Skeletal muscle cell (primary cell): ENCODE data around the gene DIO3.
A peak's percentile ranks its signal among the peaks of the same experiment; 100 is the strongest.

Experiments
- DNase-seq: peaks from one replicate; pipeline ENCODE4 v3.0.0-alpha.2; 2010; ENCODE audit warnings: low read depth
- H3K4me3 ChIP-seq: 2 replicates; pipeline ENCODE4 v1.5.1; 2011; ENCODE audit warnings: low read depth, mild to moderate bottlenecking, control low read depth, low read length, moderate library complexity

Gene DIO3

DNA sequence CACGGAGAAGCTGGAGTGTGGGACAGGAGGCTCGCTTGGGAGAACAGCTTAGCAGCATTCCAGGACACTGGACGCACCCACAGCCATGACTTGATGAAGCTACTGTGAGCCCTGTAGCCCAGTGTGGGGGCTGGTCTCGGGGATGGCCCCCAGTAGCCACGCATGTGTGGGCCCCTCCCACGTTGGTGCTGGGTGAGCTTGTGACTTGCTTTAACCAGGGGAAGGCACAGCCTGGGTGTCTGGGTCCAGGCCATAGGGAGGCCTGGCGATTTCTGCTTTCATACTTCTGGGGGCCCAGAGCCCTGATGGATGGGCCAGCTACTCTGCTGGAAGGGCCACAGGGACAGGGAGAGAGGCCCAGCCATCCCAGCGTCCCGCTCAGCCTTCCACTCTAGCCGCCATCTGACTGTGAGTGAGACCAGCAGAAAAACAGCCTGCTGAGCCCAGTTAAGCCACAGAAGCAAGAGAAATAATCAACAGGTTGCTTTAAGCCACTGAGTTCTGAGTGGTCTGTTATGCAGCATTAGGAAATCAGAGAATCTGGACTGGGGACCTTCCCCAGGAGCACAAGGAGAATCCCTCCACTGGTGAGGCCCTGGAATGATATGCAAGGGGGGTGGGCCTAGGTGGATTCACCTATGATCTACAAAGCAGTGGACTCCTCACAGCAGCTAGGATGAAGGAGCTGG is 16.1 kb downstream of the DIO3 start:
- no peak overlapping the region for H3K4me3 ChIP-seq
- no peak for DNase-seq

DNA sequence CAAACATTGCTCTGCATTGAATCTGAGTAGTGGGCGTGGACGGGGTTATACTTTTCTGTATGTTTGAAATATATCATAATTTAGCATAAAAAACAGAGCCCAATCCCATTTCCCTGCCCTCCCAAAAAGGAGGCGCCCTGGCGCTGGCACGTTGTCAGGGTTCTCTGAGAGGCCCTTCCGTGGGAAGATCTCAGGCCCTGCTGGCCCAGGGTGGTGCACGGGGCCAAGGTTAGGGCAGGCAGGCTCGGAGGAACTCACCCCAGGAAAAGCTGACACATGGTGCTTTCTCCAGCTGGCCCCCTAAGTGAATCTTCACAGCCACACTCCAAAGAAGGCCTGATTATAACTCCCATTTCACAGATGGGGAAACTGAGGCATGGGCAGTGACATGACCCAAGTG is 17.2 kb downstream of the DIO3 start:
- no peak for DNase-seq
- H3K4me3 ChIP-seq, result no peak overlapping the region

DNA sequence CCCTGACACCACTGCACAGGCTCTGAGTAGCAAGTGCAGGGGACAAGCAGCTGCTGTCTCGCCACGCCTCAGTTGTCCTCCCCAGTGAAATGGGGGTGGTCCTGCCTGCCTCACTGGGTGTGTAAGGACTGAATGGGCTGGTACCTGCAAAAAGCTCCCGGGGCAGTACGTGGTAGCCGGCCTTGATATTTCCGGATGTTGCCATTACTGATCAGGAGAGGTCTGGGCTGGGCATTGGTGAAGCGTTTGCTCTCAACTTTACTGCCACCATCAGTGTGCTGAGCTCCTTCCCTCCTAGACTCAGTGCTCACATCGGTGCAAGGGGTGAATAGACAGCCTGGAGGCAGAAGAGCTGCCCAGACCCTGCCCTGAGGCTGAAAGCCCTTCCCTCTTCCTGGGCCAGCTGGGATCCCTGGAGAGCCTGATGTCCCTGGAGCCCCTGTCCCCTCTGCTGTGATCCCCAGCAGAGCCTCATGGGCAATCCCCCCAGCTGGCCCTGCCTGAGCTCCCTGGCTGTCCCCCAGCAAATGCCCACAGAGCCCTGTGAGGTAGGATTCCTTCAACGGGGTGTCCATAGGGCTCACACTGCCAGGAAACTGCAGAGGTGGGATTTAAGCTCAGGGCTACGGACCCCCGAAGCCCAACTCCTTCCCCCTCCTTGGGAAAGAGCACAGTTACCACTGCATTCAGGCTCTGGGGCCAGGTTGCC is 18.2 kb downstream of the DIO3 start:
- no peak for DNase-seq

DNA sequence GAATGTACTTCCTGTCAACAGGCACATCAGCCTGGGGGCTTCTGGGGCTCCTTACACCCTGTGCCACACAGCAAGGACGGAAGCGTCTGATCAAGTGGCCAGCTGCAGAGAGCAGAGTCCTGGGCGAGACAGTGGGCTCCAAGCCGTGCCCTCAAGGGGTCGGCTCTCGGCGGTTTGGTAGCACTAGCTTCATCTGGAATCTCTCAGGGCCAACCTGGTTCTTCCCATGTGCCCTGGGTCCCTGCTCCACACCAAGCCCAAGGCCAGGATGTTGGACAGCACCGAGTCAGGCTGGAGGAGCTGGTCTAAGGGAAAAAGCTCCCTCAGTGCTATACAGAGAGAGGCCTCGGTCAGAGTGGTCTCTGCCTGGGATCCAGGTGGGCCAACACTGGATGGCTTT is 20.5 kb downstream of the DIO3 start:
- DNase-seq, result no peak
- H3K4me3 ChIP-seq, result no peak overlapping the region

More for the DNA sequence above, 18.2 kb downstream of the DIO3 start:
- no peak overlapping the region for H3K4me3 ChIP-seq

DNA sequence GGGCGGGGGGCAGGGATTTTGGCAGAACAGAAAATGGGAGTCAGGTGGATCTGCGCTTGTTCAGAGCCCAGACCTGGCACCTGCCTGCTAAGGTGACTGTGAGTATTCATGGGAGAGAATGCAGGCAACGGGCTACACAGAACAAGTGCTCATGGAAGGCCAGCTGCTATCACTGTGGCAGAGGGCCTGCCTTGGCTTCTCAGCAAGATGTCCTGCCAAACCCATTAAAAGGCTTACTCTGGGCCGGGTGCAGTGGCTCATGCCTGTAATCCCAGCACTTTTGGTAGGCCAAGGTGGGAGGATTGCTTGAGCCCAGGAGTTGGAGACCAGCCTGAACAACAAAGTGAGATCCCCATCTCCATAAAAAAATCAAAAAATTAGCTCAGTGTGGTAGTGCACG is 21.0 kb downstream of the DIO3 start:
- H3K4me3 ChIP-seq, result no peak overlapping the region
- no peak for DNase-seq

DNA sequence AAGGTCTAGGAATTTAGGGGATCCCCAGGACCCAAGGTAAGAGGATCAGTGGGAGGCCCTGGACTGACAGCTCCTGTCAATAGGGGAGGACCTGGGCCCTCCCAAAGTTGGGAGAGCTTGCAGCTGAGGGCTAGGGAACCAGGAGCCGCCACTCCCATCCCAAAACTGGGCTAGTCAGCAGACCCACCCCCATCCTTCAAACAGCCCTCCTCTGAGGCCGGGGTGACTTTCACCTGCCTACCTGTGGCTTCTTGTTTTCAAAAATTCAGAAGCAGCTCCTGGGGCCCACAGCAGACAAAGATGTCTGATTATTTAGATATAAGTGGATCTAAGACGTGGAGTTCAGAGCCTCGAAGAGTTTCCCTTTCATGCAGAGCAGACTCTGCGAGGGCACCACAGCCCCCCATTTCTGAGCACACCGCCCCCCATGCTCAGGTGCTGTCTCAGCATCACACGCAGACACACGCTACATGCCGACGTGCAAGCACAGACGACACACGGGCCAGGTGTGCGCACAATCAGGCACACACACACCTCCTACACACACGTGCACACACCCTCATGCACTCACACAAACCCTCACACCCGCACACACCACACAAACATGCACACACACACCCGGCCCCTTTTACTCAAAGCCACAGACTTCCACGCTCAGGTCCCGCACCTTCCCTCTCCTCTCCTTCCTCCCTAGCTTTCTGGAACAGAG is 21.9 kb downstream of the DIO3 start:
- no peak overlapping the region for H3K4me3 ChIP-seq

DNA sequence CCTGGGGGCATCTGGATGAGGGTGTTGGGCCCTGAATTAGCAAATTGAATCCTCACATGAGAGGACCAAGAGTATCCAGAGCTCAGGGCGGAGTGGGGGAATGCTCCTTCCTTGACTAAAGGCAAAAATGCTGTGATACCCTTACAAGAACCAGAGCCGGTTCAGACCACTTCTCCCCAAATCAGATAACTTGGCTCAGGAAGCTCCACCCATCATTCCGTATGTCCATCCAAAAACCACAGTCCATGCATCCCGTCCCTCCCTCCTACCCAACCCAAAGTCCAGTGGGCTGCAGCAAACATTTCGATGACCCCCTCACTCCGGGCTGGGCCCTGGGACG is 22.4 kb downstream of the DIO3 start:
- no peak overlapping the region for H3K4me3 ChIP-seq
- DNase-seq, result no peak

More for the DNA sequence above, 21.9 kb downstream of the DIO3 start:
- no peak for DNase-seq

DNA sequence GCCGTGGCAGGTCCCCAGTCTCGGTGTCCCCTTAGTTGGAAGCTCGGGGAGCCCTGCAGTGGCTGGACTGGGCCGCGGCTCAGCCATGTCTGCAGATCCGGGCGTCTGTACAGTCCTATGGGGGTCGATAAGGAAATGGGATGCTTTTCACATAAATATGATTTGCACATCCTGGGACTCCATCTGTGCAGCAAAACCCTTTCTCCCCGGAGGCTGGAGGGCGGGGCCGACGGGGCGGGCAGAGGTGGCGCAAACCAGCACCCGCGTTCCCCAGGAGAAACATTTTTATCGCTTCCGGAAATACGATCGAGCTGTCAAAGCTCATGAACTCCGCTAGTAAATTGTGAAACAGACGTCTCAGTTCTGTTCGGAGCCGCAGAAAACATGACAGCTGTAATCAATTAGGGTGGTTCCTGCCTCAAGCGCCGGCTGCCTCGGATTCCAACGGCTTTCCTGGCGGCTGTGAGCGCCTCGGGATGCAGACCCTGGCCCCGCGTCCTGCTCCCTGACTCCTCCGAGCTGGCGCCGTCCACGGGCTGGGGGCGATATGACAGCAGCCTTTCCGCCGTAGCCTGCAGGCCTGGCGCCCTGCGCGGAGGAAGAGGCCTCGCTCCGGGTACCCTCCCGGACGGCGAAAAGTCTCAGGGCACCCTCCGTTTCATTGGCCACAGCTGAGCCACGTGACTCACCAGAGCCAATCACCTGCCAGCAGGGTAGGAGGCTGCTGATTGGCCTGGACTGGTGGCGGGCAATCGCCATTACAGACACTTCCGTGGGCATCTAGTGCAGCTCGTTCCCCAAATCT is 23.0 kb downstream of the DIO3 start:
- peak overlapping the region; percentile 23 for H3K4me3 ChIP-seq
- peak; percentile 8 for DNase-seq

DNA sequence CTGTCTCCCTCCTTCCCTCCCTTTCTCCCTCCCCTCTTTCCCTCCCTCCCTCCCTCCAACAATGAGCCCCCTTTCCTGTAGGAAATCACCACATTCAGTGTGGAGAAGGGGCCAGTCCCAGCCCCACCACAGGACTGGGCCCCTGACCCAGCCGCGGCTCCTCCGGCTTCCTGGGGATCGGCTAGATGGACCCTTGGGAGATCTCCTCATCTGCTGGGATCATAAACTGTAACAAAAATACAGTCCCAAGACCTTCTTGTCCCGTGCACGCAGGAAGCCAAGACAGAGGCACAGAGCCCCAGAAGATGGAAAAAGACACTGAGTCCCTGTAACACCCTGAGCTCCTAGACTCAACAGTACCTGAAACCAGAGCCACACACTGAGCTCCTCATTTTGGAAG is 23.9 kb downstream of the DIO3 start:
- H3K4me3 ChIP-seq, result no peak overlapping the region
- DNase-seq, result no peak

DNA sequence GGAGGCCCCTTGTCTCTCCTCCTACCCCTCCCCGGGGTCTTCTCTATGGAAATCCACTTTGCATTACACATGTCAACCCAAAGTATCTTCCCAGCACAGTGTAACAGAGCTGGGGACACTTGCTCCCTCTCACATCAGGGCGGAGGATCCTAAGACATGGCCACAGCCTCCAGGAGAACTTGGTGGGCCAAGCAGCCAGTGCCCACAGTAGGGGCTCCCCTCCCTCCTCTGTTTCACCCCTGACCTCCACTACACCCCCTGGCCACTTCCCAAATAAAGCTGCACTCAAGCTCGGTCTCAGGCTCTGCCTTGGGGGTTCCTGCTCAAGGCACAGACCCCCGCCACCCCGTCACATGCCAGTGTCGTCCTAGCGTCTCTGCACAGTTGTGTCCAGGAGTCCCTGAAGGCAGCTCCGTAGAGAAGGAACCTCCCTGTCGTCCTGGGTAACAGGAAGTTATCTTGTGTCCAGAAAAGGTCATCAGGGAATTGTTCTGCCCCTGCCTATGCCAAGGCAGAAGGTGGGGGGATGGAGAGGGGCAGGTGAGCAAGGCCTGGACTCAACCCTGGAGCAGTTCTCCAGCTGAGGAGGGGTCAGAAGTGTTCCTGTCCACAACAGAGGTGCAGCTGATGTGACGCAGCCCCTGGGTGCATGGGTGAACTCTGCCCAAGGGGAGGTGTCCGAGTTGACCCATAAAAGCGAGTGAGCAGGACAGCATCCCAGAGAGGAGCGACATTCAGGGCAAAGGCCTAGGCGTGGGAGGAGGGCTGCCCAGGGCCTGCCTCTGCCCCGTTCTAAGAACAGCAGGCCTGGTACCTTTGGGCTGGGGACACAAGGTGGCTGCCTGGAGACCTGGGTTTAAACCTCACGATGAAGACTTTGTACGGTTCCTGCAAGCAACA is 25.5 kb downstream of the DIO3 start:
- no peak overlapping the region for H3K4me3 ChIP-seq
- DNase-seq, result no peak

DNA sequence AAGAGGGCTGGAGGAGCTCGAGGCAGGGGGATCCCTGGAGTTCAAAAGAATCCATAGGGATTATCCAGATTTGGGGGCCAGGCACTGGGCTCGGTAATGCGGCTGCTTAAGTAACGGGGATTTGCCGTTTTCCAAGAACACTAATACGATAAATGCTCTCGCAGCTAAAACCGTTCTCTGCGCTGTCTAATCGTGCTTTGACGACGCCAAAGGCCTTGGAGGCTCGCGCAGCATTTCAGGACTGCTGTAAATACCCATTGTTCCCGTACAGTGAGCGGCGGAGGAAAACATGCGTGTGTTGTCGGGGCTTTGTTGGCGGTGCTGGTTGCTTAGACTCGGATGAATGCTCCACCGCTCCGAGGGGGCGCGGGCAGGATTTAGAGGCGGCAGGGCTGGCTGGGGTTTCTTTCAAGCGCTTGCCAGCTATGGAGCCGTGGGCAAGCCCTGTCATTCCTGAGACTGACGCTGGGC is 26.2 kb downstream of the DIO3 start:
- no peak for DNase-seq
- no peak overlapping the region for H3K4me3 ChIP-seq

DNA sequence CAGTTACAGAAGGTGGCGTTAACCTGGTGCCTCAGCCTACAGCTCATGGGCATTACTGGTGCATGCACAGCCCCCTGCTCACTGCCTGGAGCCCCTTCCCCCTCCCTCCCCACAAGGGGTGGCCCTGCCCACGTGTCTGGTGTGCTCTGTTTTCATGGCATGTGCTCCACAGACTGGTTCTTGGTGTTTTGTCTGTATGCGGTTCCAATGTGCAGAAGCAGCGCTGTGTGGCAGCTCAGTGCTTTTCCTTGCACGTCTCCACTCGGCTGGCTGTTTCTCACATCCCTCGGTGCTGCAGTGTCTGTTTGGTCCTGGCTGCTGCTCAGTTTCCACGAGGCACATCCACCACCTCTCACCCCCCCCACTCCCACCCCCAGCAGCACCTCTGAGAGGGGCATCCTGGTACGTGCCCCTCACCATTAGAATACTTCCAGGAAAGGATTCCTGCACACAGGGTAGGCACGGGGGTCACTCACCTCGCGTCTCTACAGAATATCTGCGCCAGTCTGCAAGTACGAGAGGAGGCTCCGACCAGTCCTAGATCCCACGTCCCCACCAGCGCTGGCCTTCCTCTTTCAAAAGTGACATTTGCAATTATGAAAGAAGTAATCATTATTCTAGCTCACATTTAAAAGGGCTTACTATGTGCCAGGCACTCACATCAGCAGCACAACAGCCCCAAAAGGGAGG is 27.1 kb downstream of the DIO3 start:
- no peak for DNase-seq

DNA sequence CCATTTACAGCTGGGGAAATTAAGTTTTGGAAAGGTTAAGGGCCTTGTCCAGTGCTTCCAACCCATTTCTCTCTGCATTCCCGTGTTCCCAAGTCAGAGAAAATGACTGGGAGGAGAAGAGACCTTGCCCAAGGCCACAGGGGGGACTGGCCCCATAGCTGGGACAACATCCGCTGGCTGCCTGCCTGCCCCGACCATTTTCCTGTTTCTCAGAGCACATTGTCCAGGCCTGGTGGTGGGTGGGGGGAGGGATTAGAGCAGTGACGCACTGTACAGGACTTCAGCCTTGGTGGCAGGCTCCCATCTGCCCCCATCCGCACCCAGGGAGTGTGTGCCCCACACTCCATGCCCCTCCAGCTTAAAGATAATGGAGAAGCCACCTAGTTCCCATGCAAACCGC is 27.7 kb downstream of the DIO3 start:
- DNase-seq, result no peak
- H3K4me3 ChIP-seq, result no peak overlapping the region

More for the DNA sequence above, 27.1 kb downstream of the DIO3 start:
- H3K4me3 ChIP-seq, result no peak overlapping the region

DNA sequence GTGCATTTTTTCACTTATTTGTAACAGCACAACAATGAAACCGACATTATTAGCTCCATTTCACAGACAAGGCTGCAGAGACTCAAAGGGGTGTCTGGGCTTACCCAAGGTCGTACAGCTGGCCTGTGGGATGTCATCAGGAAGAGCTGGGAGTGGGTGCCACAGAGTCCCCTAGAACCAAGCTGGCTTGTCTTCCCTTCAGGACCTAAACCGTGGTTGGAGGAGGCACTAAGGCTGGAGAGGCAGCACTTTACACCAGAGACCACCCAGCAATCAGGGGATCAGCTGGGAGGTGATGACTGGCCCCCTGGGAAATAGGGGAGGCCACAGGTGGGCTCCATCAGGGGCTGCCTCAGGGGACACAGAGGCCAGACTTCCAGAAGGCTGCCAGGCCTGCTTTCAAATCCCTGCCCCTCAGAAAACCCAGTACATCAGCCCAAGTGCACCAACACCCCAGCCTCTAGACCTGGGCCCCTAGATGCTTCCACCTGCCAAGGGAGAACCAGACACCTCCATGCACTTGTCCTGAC is 28.3 kb downstream of the DIO3 start:
- H3K4me3 ChIP-seq, result no peak overlapping the region
- DNase-seq, result no peak

DNA sequence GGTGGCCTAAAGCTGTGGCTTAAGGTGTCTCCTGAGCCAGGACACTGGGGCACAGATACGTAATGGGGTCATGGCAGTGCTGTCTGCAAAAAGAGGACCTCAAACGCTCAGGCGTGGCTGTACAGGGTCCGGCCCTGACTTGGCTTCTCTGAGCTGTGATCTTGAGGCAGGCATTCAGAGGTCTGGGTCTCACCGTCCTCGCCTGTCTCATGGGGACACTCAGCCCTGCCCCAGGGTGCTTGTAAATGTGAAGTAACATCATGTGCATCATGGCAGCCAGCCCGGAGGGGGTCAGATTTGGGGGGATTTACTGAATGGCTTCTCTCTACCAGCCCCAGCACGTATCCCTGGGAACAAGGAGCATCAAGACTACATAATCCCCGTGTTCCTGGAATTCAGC is 28.8 kb downstream of the DIO3 start:
- DNase-seq, result no peak
- no peak overlapping the region for H3K4me3 ChIP-seq

DNA sequence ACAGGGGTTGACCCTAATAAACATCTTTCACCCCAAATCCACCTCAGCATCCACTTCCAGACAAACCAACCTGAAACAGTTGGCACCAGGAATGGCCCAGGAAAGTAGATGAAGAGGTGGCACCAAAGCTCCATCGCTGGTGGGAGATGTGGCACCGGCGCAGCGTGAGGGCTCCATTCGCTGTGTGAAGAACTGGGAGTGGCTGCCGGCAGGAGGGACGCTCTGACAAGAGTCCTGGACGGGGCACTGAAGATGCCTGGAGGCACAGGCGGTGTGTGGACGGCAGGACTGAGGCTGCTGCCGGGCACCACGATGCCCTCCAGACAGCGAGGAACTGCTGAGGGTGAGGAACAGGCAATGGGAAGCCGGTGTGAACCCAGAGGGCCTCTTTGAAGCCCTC is 29.3 kb downstream of the DIO3 start:
- no peak for DNase-seq

DNA sequence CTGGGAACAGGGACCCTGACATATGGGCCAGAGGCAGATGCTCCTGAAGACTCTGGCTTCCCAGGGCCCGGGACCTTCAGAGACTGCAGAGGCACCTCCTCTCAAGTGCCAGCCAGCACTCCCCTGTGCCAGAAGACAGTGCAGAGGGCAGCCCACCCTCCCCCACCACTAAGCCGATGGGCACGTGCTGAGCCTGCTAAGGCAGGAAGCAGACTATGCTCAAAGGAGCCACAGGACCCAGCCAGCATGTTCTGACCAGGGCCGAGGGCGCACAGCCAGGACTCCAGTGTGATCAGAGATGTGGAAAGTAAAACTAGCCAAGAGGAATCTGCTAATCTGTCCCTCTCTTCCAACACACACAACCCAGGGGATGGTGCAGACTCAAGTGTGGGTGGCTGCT is 29.8 kb downstream of the DIO3 start:
- no peak overlapping the region for H3K4me3 ChIP-seq
- DNase-seq, result no peak

More for the DNA sequence above, 29.3 kb downstream of the DIO3 start:
- H3K4me3 ChIP-seq, result no peak overlapping the region

DNA sequence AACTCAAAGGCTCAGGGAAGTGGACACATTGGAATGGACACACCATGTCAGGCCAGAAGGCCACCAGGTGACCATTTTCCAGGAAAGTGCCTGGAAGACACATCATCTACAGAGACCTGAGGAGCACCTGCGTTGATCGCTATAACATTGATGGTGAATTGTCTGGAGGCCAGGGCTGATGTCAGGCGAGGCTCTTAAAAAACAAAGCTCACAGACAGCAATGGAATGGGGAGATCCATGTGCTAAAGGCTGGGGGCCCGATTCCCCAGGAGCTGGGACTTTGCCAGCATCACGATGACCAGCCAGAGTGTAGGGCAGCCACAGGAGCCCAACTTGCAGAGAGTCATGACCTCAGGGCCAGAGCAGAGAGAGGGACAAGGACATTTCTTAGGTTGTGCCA is 30.3 kb downstream of the DIO3 start:
- no peak overlapping the region for H3K4me3 ChIP-seq
- DNase-seq, result no peak
